Retinal pigment epithelial cell (primary cell): ENCODE data around the gene DEPDC1B.
"Not testable (repeated sequence)": the region's sequence is repeated elsewhere in the genome, so short reads cannot be mapped to it uniquely, and the experiment has no call there.

ENCODE experiments used
- DNase-seq: peaks from one replicate; pipeline ENCODE4 v3.0.0-alpha.2; 2010; ENCODE audit warnings: low read depth
- H3K4me3 ChIP-seq: 2 replicates; pipeline ENCODE4 v1.5.1; 2011; ENCODE audit warnings: mild to moderate bottlenecking, low read length, control low read depth, moderate library complexity
- TF ChIP-seq, protein P1 (sequence below): conservative IDR thresholded peaks from 2 replicates; pipeline ENCODE4 v1.5.1; 2011; ENCODE audit warnings: low read depth, low read length, control low read depth, inconsistent platforms

Gene DEPDC1B

DNA sequence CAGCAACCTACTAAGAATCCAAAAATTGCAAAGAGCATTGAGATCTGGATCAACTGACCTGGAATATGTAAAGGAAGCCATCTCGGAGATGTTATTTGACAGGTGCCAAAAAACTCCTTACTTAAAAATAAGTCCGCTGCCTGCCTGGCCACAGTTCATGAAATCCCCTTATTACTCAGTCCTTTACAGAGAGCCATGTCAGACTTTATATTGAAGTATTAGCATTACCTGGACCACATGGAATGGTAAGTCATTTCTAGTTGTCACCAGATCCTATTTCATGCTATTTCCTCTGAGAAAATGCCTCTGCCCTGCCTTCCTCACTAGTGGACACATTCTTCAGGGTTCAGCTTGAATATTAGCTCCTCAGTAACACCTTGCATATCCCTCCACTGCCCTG lies 115.7 kb downstream of the DEPDC1B start:
- H3K4me3 ChIP-seq = no peak overlapping the region
- DNase-seq = no peak
- TF ChIP-seq, protein P1, sequence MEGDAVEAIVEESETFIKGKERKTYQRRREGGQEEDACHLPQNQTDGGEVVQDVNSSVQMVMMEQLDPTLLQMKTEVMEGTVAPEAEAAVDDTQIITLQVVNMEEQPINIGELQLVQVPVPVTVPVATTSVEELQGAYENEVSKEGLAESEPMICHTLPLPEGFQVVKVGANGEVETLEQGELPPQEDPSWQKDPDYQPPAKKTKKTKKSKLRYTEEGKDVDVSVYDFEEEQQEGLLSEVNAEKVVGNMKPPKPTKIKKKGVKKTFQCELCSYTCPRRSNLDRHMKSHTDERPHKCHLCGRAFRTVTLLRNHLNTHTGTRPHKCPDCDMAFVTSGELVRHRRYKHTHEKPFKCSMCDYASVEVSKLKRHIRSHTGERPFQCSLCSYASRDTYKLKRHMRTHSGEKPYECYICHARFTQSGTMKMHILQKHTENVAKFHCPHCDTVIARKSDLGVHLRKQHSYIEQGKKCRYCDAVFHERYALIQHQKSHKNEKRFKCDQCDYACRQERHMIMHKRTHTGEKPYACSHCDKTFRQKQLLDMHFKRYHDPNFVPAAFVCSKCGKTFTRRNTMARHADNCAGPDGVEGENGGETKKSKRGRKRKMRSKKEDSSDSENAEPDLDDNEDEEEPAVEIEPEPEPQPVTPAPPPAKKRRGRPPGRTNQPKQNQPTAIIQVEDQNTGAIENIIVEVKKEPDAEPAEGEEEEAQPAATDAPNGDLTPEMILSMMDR = no peak

DNA sequence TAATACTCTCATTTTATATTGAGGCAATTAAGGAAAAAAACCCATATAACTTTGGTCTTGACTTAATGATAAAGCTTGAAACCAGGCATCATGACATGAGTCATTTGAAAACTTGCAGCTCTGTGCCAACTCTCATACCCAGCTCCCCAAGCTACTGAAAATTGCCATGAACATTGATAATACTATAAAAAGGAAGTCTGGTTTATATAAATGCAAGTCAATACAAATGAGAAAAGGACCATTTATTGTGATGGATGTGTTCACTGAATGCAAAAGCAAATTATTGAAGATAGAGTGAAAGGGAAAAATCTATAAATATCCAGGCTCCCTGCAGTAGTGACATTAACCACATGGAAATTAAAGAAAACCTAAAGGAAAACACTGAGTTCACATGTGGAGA lies 116.3 kb downstream of the DEPDC1B start:
- no peak overlapping the region for H3K4me3 ChIP-seq
- TF ChIP-seq, protein P1 = no peak
- DNase-seq = no peak

DNA sequence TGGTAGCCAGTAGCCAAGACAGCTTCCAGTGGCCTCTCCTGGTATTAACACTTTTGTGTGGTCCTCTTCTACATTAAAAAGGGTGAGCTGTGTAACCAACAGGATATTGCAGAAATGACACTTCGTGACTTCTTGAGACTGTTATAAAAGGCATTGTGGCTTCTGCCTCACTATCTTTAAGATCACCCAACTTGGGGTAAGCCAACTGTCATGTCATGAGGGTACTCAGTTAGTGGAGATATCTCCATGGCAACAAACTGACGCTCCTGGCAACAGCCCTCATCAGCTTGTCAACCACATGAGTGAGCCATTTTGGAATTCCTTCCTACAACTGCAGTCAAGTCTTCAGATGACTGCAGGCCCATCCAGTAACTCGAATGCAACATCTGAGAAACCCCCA lies 121.7 kb downstream of the DEPDC1B start:
- no peak overlapping the region for H3K4me3 ChIP-seq
- DNase-seq = no peak
- TF ChIP-seq, protein P1 = no peak

DNA sequence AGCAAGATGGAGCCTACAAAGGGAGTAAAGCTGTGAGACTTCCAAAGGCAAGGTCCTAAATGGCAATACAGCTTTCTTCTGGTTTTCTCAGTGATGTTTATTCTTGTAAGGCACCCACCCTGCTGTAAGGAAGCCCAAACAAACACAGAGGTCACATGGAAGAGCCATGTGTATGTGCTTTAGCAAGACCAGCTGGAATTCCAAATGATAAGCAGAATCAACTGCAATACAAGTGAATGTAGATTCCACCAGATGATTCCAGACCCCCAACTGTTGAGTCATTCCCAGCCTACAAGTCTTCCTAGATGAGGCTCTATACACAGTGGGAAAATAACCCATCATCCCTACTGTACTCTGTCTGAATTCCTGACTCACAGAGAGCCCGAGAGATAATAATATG lies 122.8 kb downstream of the DEPDC1B start:
- TF ChIP-seq, protein P1 = no peak
- H3K4me3 ChIP-seq = no peak overlapping the region
- no peak for DNase-seq

DNA sequence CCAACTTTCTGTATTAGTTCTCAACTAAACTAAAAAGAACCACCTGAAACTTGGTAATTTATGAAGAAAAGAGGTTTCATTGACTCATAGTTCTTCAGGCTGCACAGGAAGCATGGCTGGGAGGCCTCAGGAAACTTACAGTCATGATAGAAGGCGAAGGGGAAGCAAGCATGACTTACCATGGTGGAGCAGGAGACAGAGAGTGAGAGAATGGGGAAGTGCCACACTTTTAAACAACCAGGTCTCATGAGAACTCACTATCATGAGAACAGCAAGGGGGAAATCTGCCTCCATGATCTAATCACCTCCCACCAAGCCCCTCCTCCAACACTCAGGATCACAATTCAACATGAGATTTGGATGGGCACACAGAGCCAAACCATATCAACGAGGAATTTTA lies 123.5 kb downstream of the DEPDC1B start:
- no peak for DNase-seq
- TF ChIP-seq, protein P1 = no peak
- no peak overlapping the region for H3K4me3 ChIP-seq

DNA sequence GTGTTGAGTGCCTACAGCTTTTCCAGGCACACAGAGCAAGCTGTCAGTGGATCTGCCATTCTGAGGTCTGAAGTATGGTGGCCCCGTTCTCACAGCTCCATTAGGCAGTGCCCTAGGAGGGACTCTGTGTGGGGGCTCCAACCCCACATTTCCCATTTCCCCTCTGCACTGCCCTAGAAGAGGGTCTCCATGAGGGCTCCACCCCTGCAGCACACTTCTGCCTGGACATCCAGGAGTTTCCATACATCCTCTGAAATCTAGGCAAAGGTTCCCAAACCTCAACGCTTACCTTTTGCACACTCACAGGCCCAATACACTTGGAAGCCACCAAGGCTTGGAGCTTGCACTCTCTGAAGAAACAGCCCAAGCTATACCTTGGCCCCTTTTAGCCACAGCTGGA lies 131.3 kb downstream of the DEPDC1B start:
- TF ChIP-seq, protein P1 = no peak
- no peak for DNase-seq
- no peak overlapping the region for H3K4me3 ChIP-seq

DNA sequence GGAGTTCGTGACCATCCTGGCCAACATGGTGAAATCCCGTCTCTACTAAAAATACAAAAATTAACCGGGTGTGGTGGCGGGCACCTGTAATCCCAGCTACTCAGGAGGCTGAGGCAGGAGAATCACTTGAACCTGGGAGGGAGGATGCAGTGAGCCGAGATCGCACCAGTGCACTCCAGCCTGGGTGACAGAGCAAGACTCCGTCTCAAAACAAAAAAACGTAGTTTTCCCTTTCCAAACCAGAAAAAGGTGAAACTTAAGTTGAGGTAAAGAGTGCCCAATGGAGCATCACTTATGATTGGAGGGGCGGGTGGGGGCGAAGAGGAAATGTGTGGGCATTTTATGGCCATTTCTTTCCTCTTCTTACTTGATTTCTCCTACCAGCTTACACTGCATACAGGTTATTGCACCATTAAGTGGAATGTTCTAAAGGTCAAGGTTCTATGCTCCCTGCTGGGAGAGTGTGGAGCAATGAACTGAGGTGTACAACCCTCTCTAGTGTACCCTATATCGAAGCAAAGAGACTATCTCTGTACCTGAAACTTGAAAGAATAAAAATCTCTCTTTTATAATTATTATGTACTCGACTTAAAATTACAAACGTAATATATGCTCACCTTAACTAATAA lies 136.2 kb downstream of the DEPDC1B start:
- TF ChIP-seq, protein P1 = no peak
- DNase-seq = no peak

DNA sequence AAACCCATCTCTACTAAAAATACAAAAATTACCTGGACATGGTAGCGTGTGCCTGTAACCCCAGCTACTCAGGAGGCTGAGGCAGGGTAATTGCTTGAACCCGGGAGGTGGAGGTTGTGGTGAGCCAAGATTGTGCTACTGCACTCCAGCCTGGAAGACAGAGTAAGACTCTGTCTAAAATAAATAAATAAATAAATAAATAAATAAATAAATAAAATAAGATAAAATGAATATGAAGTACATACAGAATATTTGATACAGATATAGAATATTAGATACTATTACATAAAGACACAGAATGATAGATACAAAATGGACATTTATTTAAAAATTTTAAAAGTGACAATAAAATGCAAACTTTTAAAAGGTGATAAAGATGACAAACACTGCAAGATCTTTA lies 146.7 kb downstream of the DEPDC1B start:
- not testable (repeated sequence) for DNase-seq, H3K4me3 ChIP-seq

More for the DNA sequence above, 136.2 kb downstream of the DEPDC1B start:
- H3K4me3 ChIP-seq = no peak overlapping the region
